ENCODE data around the gene SERPINA12. TPM values are rescaled to one million over a fixed set of nuclear protein-coding genes. Genes with fewer than 3 reads are reported as not detected.
"Not testable (repeated sequence)": the region's sequence is repeated elsewhere in the genome, so short reads cannot be mapped to it uniquely, and the experiment has no call there.

Gene SERPINA12
- polyA plus RNA-seq, 1 donor (not counting 4 experiments of a cell fraction or from before 2014, with no cell fraction given), result 0.26 TPM

DNA sequence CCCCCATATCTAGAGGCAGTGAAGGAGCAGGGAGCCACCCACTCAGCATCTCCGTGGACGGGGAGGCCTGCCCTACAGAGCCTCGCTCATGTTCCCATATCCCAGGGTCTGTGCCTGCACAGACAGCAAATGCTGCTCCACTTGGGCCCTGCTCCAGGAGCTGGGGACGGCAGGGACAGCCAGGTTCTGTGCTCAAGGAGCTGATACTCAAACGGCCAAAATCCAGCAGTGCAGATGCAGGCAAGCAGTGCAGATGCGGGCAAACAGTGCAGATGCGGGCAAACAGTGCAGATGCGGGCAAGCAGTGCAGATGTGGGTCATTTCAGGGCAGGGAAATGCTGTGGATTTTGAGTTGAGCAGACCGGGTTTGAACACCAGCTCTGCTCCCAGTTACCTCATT, 6.2 kb upstream of the SERPINA12 start:
- H3K9me3 ChIP-seq (ENCODE audit: control insufficient read depth, low read depth, low read length), result peaks cover 4% of the 10 kb centered on the region
- no peak for DNase-seq (ENCODE audit: low read depth, low spot score)
- no peaks in the 10 kb centered on the region for H3K9me1 ChIP-seq (ENCODE audit: control insufficient read depth, extremely low read depth, insufficient read depth, low read length)
- no peaks in the 10 kb centered on the region for H3K79me2 ChIP-seq (ENCODE audit: control insufficient read depth, insufficient read depth, low read length)
- H3K4me2 ChIP-seq (ENCODE audit: control insufficient read depth, extremely low read depth, insufficient read depth, low read depth, low read length), result no peak overlapping the region
- H2AFZ ChIP-seq (ENCODE audit: control insufficient read depth, low read length), result no peak overlapping the region
- H3K36me3 ChIP-seq (ENCODE audit: control insufficient read depth in 2 of 2, extremely low read depth in 1 of 2, insufficient read depth in 2 of 2, low read length in 2 of 2), result no peaks in the 10 kb centered on the region
- dilution Hi-C loops (cut with MboI; ENCODE audit: extremely low pct_ligation_motif_present, low sequenced_read_pairs), result no loop called here
- peaks cover 13% of the 10 kb centered on the region for H3K27me3 ChIP-seq (ENCODE audit: control insufficient read depth, extremely low read depth, insufficient read depth, low read length)
- H3K4me3 ChIP-seq (ENCODE audit: control insufficient read depth in 2 of 3, extremely low read depth in 1 of 3, insufficient read depth in 2 of 3, low read depth in 1 of 3, low read length in 3 of 3), result no peak overlapping the region
- H3K27ac ChIP-seq (ENCODE audit: control insufficient read depth, insufficient read depth, low read length), result no peak overlapping the region
- H4K20me1 ChIP-seq (ENCODE audit: control insufficient read depth, extremely low read depth, insufficient read depth, low read length), result no peaks in the 10 kb centered on the region
- TF ChIP-seq, protein P1, sequence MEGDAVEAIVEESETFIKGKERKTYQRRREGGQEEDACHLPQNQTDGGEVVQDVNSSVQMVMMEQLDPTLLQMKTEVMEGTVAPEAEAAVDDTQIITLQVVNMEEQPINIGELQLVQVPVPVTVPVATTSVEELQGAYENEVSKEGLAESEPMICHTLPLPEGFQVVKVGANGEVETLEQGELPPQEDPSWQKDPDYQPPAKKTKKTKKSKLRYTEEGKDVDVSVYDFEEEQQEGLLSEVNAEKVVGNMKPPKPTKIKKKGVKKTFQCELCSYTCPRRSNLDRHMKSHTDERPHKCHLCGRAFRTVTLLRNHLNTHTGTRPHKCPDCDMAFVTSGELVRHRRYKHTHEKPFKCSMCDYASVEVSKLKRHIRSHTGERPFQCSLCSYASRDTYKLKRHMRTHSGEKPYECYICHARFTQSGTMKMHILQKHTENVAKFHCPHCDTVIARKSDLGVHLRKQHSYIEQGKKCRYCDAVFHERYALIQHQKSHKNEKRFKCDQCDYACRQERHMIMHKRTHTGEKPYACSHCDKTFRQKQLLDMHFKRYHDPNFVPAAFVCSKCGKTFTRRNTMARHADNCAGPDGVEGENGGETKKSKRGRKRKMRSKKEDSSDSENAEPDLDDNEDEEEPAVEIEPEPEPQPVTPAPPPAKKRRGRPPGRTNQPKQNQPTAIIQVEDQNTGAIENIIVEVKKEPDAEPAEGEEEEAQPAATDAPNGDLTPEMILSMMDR (optimal IDR thresholded peaks at IDR 0.05 in 1 of 3, IDR thresholded peaks at IDR 0.05 in 1 of 3, conservative IDR thresholded peaks at IDR 0.05 in 1 of 3; ENCODE audit: extremely low read depth in 1 of 3, insufficient read depth in 2 of 3, low read length in 3 of 3), result no peak
- no peak for TF ChIP-seq EZH2 (IDR thresholded peaks at IDR 0.05; ENCODE audit: low read length)
- no peaks in the 10 kb centered on the region for H3K4me1 ChIP-seq (ENCODE audit: control insufficient read depth, extremely low read depth, insufficient read depth, low read length)
- FAIRE-seq, result no peak
- no peak overlapping the region for H3K9ac ChIP-seq (ENCODE audit: control insufficient read depth, extremely low read depth, insufficient read depth, low read length)

DNA sequence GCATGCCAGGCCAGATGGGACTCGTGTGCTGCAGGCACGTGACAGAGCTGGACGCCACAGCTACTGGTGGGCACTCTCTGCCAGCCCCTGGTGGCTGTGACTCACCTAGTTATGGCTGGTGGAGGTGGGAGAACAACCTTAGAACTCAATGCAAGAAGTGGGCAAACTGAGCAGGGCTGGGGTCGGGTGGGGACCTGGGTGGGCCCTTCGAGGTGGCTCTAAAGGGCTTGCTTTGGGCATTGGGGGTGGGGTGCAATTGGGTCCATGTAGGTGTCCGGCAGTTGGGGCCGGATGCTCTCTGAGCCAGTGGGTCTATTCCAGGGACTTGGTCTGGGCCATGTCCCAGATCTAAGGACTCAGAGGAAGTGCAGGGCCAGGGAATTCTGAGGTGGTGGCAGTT, 5.1 kb upstream of the SERPINA12 start:
- Histone ChIP-seq H3K4me3 (ENCODE audit: control insufficient read depth in 2 of 3, extremely low read depth in 1 of 3, insufficient read depth in 2 of 3, low read depth in 1 of 3, low read length in 3 of 3) (no peak overlapping the region), H3K79me2 (ENCODE audit: control insufficient read depth, insufficient read depth, low read length) (no peaks in the 10 kb centered on the region), H3K9me1 (ENCODE audit: control insufficient read depth, extremely low read depth, insufficient read depth, low read length) (no peaks in the 10 kb centered on the region), H3K27me3 (ENCODE audit: control insufficient read depth, extremely low read depth, insufficient read depth, low read length) (peaks cover 13% of the 10 kb centered on the region), H3K4me2 (ENCODE audit: control insufficient read depth, extremely low read depth, insufficient read depth, low read depth, low read length) (no peak overlapping the region), H3K4me1 (ENCODE audit: control insufficient read depth, extremely low read depth, insufficient read depth, low read length) (no peaks in the 10 kb centered on the region), H3K36me3 (ENCODE audit: control insufficient read depth in 2 of 2, extremely low read depth in 1 of 2, insufficient read depth in 2 of 2, low read length in 2 of 2) (no peaks in the 10 kb centered on the region), H3K27ac (ENCODE audit: control insufficient read depth, insufficient read depth, low read length) (no peak overlapping the region), H4K20me1 (ENCODE audit: control insufficient read depth, extremely low read depth, insufficient read depth, low read length) (no peaks in the 10 kb centered on the region), H3K9me3 (ENCODE audit: control insufficient read depth, low read depth, low read length) (peaks cover under 1% of the 10 kb centered on the region), H2AFZ (ENCODE audit: control insufficient read depth, low read length) (no peak overlapping the region), H3K9ac (ENCODE audit: control insufficient read depth, extremely low read depth, insufficient read depth, low read length) (no peak overlapping the region)
- dilution Hi-C loops (cut with MboI; ENCODE audit: extremely low pct_ligation_motif_present, low sequenced_read_pairs), result no loop called here
- no peak for TF ChIP-seq EZH2 (IDR thresholded peaks at IDR 0.05; ENCODE audit: low read length)
- TF ChIP-seq, protein P1 (optimal IDR thresholded peaks at IDR 0.05 in 1 of 3, IDR thresholded peaks at IDR 0.05 in 1 of 3, conservative IDR thresholded peaks at IDR 0.05 in 1 of 3; ENCODE audit: extremely low read depth in 1 of 3, insufficient read depth in 2 of 3, low read length in 3 of 3), result no peak
- DNase-seq (ENCODE audit: low read depth, low spot score), result no peak
- FAIRE-seq, result no peak

DNA sequence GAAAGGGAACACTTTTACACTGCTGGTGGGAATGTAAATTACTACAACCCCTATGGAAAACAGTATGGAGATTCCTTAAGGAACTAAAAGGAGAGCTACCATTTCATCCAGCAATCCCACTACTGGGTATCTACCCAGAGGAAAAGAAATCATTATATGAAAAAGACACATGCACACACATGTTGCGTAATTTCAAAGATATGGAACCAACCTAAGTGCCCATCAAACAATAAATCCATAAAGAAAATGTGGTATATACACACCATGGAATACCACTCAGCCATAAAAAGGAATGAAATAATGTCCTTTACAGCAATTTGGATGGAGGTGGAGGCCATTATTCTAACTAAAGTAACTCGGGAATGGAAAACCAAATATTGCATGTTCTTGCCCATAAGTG, 1.2 kb upstream of the SERPINA12 start:
- H3K79me2 ChIP-seq (ENCODE audit: control insufficient read depth, insufficient read depth, low read length); H3K4me2 ChIP-seq (ENCODE audit: control insufficient read depth, extremely low read depth, insufficient read depth, low read depth, low read length); H3K9me1 ChIP-seq (ENCODE audit: control insufficient read depth, extremely low read depth, insufficient read depth, low read length); H4K20me1 ChIP-seq (ENCODE audit: control insufficient read depth, extremely low read depth, insufficient read depth, low read length); H3K4me1 ChIP-seq (ENCODE audit: control insufficient read depth, extremely low read depth, insufficient read depth, low read length); H3K9me3 ChIP-seq (ENCODE audit: control insufficient read depth, low read depth, low read length); DNase-seq (ENCODE audit: low read depth, low spot score); dilution Hi-C loops (cut with MboI; ENCODE audit: extremely low pct_ligation_motif_present, low sequenced_read_pairs); FAIRE-seq; H3K27me3 ChIP-seq (ENCODE audit: control insufficient read depth, extremely low read depth, insufficient read depth, low read length); H2AFZ ChIP-seq (ENCODE audit: control insufficient read depth, low read length); H3K4me3 ChIP-seq (ENCODE audit: control insufficient read depth in 2 of 3, extremely low read depth in 1 of 3, insufficient read depth in 2 of 3, low read depth in 1 of 3, low read length in 3 of 3); H3K27ac ChIP-seq (ENCODE audit: control insufficient read depth, insufficient read depth, low read length); H3K36me3 ChIP-seq (ENCODE audit: control insufficient read depth in 2 of 2, extremely low read depth in 1 of 2, insufficient read depth in 2 of 2, low read length in 2 of 2); H3K9ac ChIP-seq (ENCODE audit: control insufficient read depth, extremely low read depth, insufficient read depth, low read length): not testable (repeated sequence)

All from keratinocyte (primary cell).